ENCODE results near the gene SEMA7A.
A peak's percentile ranks its signal among the peaks of the same experiment; 100 is the strongest.
"Not testable (repeated sequence)": the region's sequence is repeated elsewhere in the genome, so short reads cannot be mapped to it uniquely, and the experiment has no call there.

The SEMA7A gene

DNA sequence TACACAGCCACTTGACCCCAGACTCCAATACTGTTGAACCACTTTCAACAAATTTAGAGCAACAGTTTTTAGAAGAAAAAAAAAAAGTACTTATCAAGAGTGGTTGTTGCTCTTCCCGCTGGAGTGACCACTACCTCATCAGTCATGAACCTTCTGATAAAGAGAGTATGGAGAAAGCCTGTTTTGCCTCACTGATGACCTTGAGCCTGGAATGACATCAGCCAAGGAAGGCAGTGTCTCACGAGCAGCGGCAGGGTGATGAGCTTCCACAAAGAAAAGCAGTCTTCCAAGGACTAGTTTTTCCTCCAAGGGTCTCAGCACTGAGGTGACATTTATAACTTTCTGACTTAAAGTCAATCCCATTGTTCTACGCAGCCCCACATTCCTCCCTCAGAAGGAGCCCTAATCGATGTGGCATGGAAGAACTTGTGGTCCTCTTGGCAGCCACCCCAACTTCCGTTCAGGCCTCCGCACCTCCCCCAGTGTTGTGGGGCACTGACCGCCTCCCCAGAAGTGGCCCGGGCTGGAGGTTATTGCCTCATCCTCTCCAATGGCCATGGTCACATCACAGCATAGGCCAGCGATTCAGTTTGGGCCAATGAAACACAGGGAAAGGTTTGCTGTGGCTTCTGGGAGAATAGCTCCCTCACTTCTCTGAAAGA is 64.5 kb downstream of the SEMA7A start:
- DNase-seq: no peak

DNA sequence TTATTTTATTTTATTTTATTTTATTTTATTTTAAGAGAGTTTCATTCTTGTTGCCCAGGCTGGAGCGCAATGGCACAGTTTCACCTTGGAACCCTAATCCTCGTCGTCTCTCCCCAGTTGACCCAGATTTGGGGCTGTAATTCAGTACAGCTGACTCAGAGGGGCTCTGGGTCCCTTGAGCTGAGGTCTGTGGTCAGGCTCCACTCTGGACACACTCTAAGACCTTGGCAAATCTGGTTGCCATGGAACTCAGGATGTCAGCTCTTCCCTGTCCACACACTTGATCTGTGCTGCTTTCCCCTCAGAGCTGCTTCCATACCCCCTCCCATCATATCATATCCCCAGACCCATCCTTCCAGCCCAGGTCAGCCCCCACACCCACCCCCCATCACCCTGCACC is 65.6 kb downstream of the SEMA7A start:
- no peak for DNase-seq

DNA sequence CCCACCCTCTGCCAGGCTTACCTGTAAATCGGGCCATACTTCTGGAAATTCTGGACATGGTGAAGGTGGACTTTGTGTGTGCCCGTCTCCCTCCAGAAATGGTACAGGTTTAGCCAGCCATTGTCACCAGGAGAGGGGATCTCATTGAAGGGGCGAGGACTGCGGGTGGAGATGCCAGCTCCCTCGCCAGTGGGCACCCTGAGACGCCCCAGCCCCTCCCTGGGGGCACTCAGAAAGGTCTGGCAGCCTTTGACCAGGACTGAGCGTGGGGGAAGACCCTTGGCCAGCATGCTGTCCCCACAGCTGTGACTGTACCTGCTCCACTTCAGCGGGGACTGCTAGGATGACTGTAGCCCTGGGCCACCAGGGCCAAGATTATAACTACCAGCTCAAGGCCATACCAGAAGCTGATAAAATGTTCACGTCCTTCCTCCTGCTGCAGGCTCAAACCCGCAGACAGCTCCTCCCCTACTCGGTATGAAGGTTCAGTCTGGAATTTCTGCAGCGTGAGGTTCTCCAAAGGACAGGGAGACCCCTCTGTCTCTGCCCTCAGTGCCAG is 66.4 kb downstream of the SEMA7A start, which contains the start of gene CYP11A1:
CYP11A1 (minus strand) TSS at position 351 of the 559 bp plus-strand sequence; CDS start at position 290, 61 bp downstream.
- DNase-seq: no peak

DNA sequence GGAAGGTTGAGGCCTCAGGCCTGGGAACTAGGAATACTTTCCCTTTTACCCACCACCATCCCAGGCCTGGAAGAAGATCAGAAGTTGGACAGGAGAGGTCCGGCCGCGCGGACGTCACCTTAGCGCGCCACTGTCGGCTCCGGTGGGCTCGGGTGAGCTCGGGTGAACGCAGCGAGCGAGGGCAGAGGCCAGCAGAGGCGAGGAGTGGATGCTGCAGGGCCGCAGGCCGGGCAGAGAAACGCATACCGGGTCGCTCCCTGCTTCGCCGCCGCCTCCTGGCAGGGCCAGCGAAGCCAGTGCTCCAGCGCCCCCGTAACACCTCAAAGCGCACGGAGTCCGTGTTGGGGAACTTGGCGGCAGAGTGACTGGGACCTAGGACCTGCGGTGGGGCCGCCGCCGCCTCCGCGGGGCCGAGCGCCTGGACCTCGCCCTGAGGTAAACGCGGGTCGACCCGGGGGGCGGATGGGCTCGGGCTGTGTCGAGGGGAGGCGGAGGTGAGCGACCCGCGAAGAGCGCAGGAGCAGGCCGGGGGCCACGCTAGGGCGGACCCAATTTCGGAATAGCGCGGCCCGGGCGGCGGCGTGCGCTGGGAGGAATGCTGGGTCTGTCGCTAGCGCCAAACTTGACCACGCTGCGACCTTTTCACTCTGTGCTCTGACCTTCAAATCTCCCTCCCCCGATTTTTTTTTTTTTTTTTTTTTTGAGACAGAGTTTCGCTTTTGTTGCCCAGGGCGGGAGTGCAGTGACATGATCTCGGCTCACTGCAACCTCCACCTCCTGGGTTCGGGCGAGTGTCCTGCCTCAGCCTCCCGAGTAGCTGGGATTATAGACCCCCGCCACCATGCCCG is 67.9 kb downstream of the SEMA7A start:
- DNase-seq: peak; percentile 8

DNA sequence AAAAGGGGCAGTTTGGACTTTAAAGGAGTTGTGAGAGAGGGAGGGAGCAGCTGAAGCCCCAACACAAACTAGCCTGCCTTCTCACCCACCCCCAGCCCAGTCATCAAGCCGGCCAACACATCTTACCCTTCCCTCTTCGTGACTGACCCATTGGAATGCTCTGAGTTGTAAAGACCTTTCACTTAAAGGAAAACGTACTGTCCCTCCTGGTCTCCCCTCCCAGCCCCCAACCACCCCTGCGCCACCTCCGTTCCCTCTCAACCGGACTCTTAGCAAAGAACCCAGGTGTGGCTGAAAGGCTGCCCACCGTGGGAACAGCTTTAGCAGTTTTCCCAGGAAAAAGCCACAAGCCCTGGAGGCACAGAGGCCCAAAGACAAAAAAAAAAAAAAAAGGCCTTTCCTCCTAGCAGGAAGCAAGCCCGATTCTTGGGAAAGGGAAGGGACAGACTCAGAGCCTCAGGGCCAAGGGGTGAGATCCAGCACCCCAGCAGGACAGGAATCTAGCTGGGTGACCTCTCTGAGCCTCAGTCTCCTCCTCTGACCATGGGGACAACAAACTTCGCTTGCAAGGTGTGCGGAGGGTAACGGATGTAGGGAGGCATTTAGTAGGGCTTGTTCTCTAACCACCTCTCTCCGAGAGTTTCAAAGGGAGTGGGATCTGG is 68.7 kb downstream of the SEMA7A start:
- no peak for DNase-seq

DNA sequence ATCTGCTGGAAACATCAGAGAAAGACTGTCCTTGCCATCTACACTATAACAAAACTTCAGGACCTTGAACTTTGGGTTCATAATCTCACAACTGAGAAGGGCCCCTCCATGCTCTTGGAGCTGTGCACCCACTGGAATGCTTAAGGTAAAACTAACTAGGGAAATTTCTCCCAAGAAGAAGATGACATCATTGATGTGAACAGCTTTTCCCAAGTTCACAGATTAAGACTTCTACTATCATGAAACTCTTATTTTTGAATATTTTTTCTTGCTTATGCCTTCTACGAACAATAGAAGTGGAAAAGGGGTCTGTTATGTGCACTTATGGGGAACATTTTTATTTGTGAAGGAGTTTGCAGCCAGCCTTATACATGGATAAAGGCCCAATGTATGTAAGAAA is 71.3 kb downstream of the SEMA7A start:
- DNase-seq: no peak

DNA sequence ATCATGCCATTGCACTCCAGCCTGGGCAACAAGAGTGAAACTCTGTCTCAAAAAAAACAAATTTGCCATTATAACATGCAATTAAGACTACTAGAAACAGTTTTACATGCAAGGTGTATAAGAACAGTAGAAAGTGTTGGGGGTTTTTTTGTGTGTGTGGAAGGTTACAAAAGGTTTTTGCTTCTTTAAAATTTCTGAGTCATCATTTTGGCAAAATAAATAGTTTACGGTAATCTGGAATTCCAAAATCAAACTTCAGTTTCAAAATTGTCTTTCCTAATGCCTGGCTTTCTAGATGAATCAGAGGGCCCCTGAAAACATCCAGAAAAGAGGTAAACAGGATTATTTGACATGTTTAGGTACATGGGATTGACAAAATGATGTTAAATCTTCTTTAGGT is 72.9 kb downstream of the SEMA7A start:
- not testable (repeated sequence) for DNase-seq

DNA sequence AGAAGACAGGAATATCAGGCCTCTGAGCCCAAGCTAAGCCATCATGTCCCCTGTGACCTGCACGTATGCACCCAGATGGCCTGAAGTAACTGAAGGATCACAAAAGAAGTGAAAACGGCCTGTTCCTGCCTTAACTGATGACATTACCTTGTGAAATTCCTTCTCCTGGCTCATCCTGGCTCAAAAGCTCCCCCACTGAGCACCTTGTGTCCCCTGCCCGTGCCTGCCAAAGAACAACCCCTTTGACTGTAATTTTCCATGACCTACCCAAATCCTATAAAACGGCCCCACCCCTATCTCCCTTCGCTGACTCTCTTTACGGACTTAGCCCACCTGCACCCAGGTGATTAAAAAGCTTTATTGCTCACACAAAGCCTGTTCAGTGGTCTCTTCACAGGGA is 74.4 kb downstream of the SEMA7A start:
- not testable (repeated sequence) for DNase-seq
